SK-N-DZ (cell line): ENCODE results near the gene CACNA1B.

Experiments used
- DNase-seq: peaks from one replicate; pipeline ENCODE4 v3.0.0-alpha.2; 2015; ENCODE audit warnings: low spot score

CACNA1B gene

GRCh38 chr9:137959641-137960411, 82.2 kb downstream of the CACNA1B start:
- no peak for DNase-seq

- no peak for DNase-seq
Measured at GRCh38 chr9:137960496-137960895, 82.9 kb downstream of the CACNA1B start.

- DNase-seq: no peak
Measured at GRCh38 chr9:137963525-137963924, 85.9 kb downstream of the CACNA1B start.

GRCh38 chr9:137965177-137965795, 87.7 kb downstream of the CACNA1B start:
- no peak for DNase-seq

- no peak for DNase-seq
Measured at GRCh38 chr9:137967280-137967953, 89.8 kb downstream of the CACNA1B start.

- DNase-seq: no peak
Measured at GRCh38 chr9:137968235-137968634, 90.7 kb downstream of the CACNA1B start.

GRCh38 chr9:137969008-137969407, 91.4 kb downstream of the CACNA1B start:
- no peak for DNase-seq

GRCh38 chr9:137969685-137970084, 92.1 kb downstream of the CACNA1B start:
- no peak for DNase-seq

- DNase-seq: no peak
Measured at GRCh38 chr9:137970098-137970497, 92.5 kb downstream of the CACNA1B start.

GRCh38 chr9:137970686-137971476, 93.3 kb downstream of the CACNA1B start:
- peak; percentile 21 for DNase-seq

- DNase-seq: no peak
Measured at GRCh38 chr9:137971477-137972138, 94.0 kb downstream of the CACNA1B start.

GRCh38 chr9:137972355-137972987, 94.9 kb downstream of the CACNA1B start:
- no peak for DNase-seq

GRCh38 chr9:137972988-137973470, 95.4 kb downstream of the CACNA1B start:
- no peak for DNase-seq

GRCh38 chr9:137973829-137974416, 96.3 kb downstream of the CACNA1B start:
- no peak for DNase-seq

- DNase-seq: no peak
Measured at GRCh38 chr9:137974746-137975526, 97.4 kb downstream of the CACNA1B start.

- DNase-seq: no peak
Measured at GRCh38 chr9:137975527-137975913, 97.9 kb downstream of the CACNA1B start.

GRCh38 chr9:137975936-137976565, 98.5 kb downstream of the CACNA1B start:
- DNase-seq: no peak

- no peak for DNase-seq
Measured at GRCh38 chr9:137977571-137978261, 100.1 kb downstream of the CACNA1B start.
